Liver (tissue), 9 donors: Measurements from ENCODE around the gene MICAL3. TPM values are rescaled to one million over a fixed set of nuclear protein-coding genes. Genes with fewer than 3 reads are reported as not detected.
A peak's percentile ranks its signal among the peaks of the same experiment; 100 is the strongest.

Source experiments
- DNase-seq: peaks from one replicate; pipeline ENCODE4 v3.0.0-alpha.2; 2017; ENCODE audit warnings: low spot score
- H3K27ac ChIP-seq, 2 donors: one replicate each; pipeline ENCODE4 v1.7.0; 2013; ENCODE audit warnings: inconsistent platforms in 2 of 2, low read length in 2 of 2, control low read depth in 1 of 2, low read depth in 1 of 2, mild to moderate bottlenecking in 1 of 2
- H3K27me3 ChIP-seq, 4 donors: one replicate each; pipeline versions ENCODE4 v1.6.1 to v1.7.0; 2013; ENCODE audit warnings: low read length in 3 of 4, inconsistent platforms in 1 of 4, mild to moderate bottlenecking in 1 of 4, moderate library complexity in 1 of 4; ENCODE audit not compliant: control insufficient read depth in 4 of 4, insufficient read depth in 4 of 4
- H3K36me3 ChIP-seq, 4 donors: one replicate each; pipeline versions ENCODE4 v1.6.1 to v1.7.0; 2013; ENCODE audit warnings: low read length in 3 of 4, mild to moderate bottlenecking in 3 of 4, low read depth in 1 of 4, moderate library complexity in 1 of 4; ENCODE audit not compliant: control insufficient read depth in 4 of 4, insufficient read depth in 3 of 4
- H3K4me1 ChIP-seq, 4 donors: one replicate each; pipeline versions ENCODE4 v1.6.1 to v1.7.0; 2013; ENCODE audit warnings: low read length in 3 of 4, mild to moderate bottlenecking in 3 of 4, moderate library complexity in 1 of 4; ENCODE audit not compliant: control insufficient read depth in 4 of 4, insufficient read depth in 4 of 4
- H3K4me3 ChIP-seq, 3 donors: one replicate each; pipeline versions ENCODE4 v1.6.1 to v1.7.0; 2013; ENCODE audit warnings: low read length in 3 of 3, control low read depth in 1 of 3, low read depth in 1 of 3, mild to moderate bottlenecking in 1 of 3
- H3K9ac ChIP-seq, 2 donors: one replicate each; pipeline ENCODE4 v1.7.0; 2013; ENCODE audit warnings: low read length in 2 of 2, mild to moderate bottlenecking in 2 of 2, moderate library complexity in 2 of 2, control low read depth in 1 of 2, low read depth in 1 of 2
- H3K9me3 ChIP-seq, 4 donors: one replicate each; pipeline versions ENCODE4 v1.6.1 to v1.7.0; 2013; ENCODE audit warnings: low read length in 3 of 4; ENCODE audit not compliant: control insufficient read depth in 4 of 4
- CTCF ChIP-seq: fragments of 150-350 bp; IDR thresholded peaks from 2 replicates; pipeline ENCODE4 v1.5.1; 2017; ENCODE audit warnings: improper control_type of control experiment, low read depth, low read length; ENCODE audit not compliant: missing input control
- EGR1 ChIP-seq, 2 donors: IDR thresholded peaks; 2 replicates each; pipeline ENCODE4 v1.6.1; 2016 to 2018; ENCODE audit warnings: antibody characterized with exemption in 2 of 2, low read depth in 2 of 2
- FOXA1 ChIP-seq: IDR thresholded peaks from 2 replicates; pipeline ENCODE4 v1.6.1; 2016; ENCODE audit warnings: antibody characterized with exemption
- FOXA2 ChIP-seq: IDR thresholded peaks from 2 replicates; pipeline ENCODE4 v1.6.1; 2016; ENCODE audit warnings: antibody characterized with exemption
- GABPA ChIP-seq, 2 donors: IDR thresholded peaks in 1 of 2; conservative IDR thresholded peaks in 1 of 2; 2 replicates each; pipeline ENCODE4 v1.6.1; 2016; ENCODE audit warnings: antibody characterized with exemption in 2 of 2, mild to moderate bottlenecking in 1 of 2, moderate library complexity in 1 of 2
- HNF4G ChIP-seq: IDR thresholded peaks from 2 replicates; pipeline ENCODE4 v1.6.1; 2016; ENCODE audit warnings: antibody characterized with exemption
- JUND ChIP-seq, 2 donors: IDR thresholded peaks; 2 replicates each; pipeline ENCODE4 v1.6.1; 2016; ENCODE audit warnings: antibody characterized with exemption in 2 of 2
- NR2F2 ChIP-seq: IDR thresholded peaks from 2 replicates; pipeline ENCODE4 v1.6.1; 2016; ENCODE audit warnings: antibody characterized with exemption
- RAD21 ChIP-seq, 2 donors: IDR thresholded peaks; 2 replicates each; pipeline ENCODE4 v1.6.1; 2016; ENCODE audit warnings: antibody characterized with exemption in 2 of 2, mild to moderate bottlenecking in 2 of 2
- REST ChIP-seq: IDR thresholded peaks from 2 replicates; pipeline ENCODE4 v1.6.1; 2016; ENCODE audit warnings: antibody characterized with exemption, mild to moderate bottlenecking
- RXRA ChIP-seq, 2 donors: IDR thresholded peaks; 2 replicates each; pipeline ENCODE4 v1.6.1; 2017 to 2018; ENCODE audit warnings: antibody characterized with exemption in 2 of 2, mild to moderate bottlenecking in 1 of 2
- SP1 ChIP-seq: IDR thresholded peaks from 2 replicates; pipeline ENCODE4 v1.6.1; 2018; ENCODE audit warnings: antibody characterized with exemption, mild to moderate bottlenecking
- TAF1 ChIP-seq: conservative IDR thresholded peaks from 2 replicates; pipeline ENCODE4 v1.6.1; 2016; ENCODE audit warnings: antibody characterized with exemption, mild to moderate bottlenecking
- YY1 ChIP-seq: IDR thresholded peaks from 2 replicates; pipeline ENCODE4 v1.6.1; 2016; ENCODE audit warnings: antibody characterized with exemption, mild to moderate bottlenecking
- ZBTB33 ChIP-seq: IDR thresholded peaks from 2 replicates; pipeline ENCODE4 v1.6.1; 2016; ENCODE audit warnings: antibody characterized with exemption
- WGBS: extraction: QIAGEN DNeasy Blood & Tissue Kit; methylation state at CpG from one replicate; pipeline ENCODE4 v1.1.7; 2013; 5-methylcytosine and 5-hydroxymethylcytosine counted together
- polyA plus RNA-seq, 2 donors: library from polyadenylated mRNA; stranded (reverse) in 1 of 2; unstranded in 1 of 2; fragments of 200-250 nt in 1 of 2; fragments of >200 nt in 1 of 2; fragmentation: Nextera tagmentation in 1 of 2; extraction: Ambion mirVana in 1 of 2; gene quantifications; one replicate each; pipeline versions ENCODE4 v1.2.1 to v1.2.3, GENCODE V29; 2013 to 2015
- total RNA-seq, 2 donors: library from RNA; depleted of rRNA; stranded (reverse); fragments of >200 nt; gene quantifications; one replicate each; pipeline ENCODE4 v1.2.3, GENCODE V29; 2014
- TF ChIP-seq, protein P1 (sequence below): IDR thresholded peaks from 2 replicates; pipeline ENCODE4 v1.6.1; 2016; ENCODE audit warnings: antibody characterized with exemption
- TF ChIP-seq, protein P2 (sequence below): IDR thresholded peaks from 2 replicates; pipeline ENCODE4 v1.6.1; 2016; ENCODE audit warnings: antibody characterized with exemption
- donor health status: healthy.
- donor health status: healthy.
- donor health status: healthy.
- donor health status: healthy.
- donor health status: healthy.

The MICAL3 gene
- total and polyA plus RNA-seq, 4 donors: 6.4 to 38.4 (median 23.4) TPM

DNA sequence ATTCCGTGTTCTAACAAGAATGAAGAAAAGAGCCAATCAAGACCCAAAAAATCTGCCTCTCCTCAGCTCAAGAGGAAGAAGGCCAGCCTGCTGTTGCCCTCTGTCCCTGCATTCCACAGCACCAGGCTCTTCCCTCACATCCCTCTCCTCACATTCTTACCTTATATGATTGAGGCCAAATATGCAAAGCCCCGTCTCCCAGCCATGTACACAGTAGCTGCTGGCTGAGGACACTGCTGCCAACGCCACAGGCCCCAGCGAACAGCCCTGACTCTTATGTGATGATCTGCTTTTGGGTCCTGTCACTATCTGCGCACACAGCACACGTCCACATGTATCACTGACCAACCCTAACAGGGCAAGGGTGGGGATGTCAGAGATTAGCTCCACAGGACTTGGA lies 60.2 kb downstream of the MICAL3 start:
- TF ChIP-seq RXRA (IDR thresholded peaks at IDR 0.05): no peak
- no peak for TF ChIP-seq JUND (IDR thresholded peaks at IDR 0.05)
- TF ChIP-seq FOXA2: no peak
- TF ChIP-seq TAF1: no peak
- TF ChIP-seq EGR1 (IDR thresholded peaks at IDR 0.05; ENCODE audit: low read depth in 2 of 2): no peak
- no peak for TF ChIP-seq SP1
- TF ChIP-seq, protein P1, sequence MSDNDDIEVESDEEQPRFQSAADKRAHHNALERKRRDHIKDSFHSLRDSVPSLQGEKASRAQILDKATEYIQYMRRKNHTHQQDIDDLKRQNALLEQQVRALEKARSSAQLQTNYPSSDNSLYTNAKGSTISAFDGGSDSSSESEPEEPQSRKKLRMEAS: no peak
- no peak for TF ChIP-seq CTCF
- TF ChIP-seq ZBTB33: no peak
- TF ChIP-seq, protein P2, sequence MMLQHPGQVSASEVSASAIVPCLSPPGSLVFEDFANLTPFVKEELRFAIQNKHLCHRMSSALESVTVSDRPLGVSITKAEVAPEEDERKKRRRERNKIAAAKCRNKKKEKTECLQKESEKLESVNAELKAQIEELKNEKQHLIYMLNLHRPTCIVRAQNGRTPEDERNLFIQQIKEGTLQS: no peak
- TF ChIP-seq REST: no peak
- TF ChIP-seq YY1: no peak
- TF ChIP-seq NR2F2: no peak
- TF ChIP-seq RAD21 (IDR thresholded peaks at IDR 0.05): no peak
- no peak for TF ChIP-seq HNF4G
- no peak for TF ChIP-seq GABPA (IDR thresholded peaks at IDR 0.05 in 1 of 2, conservative IDR thresholded peaks at IDR 0.05 in 1 of 2)
- H3K4me1 ChIP-seq: peaks cover 0 to 5% (median 0%) of the 10 kb centered on the region in 4 donors
- H3K36me3 ChIP-seq: no peaks in the 10 kb centered on the region
- WGBS: 78% methylated on average over 6 of the region's 6 CpGs
- peak; percentile 71 for DNase-seq
- H3K27me3 ChIP-seq: no peaks in the 10 kb centered on the region
- no peak overlapping the region for H3K27ac ChIP-seq
- no peak overlapping the region for H3K4me3 ChIP-seq
- H3K9me3 ChIP-seq: no peaks in the 10 kb centered on the region
- H3K9ac ChIP-seq: no peak overlapping the region

- Histone ChIP-seq H3K4me3 (no peak overlapping the region), H3K27ac (no peak overlapping the region), H3K4me1 (peaks cover 0 to 5% (median 0%) of the 10 kb centered on the region in 4 donors), H3K27me3 (no peaks in the 10 kb centered on the region), H3K9me3 (no peaks in the 10 kb centered on the region), H3K36me3 (no peaks in the 10 kb centered on the region), H3K9ac (no peak overlapping the region)
- DNase-seq: no peak
- TF ChIP-seq TAF1 (no peak), FOXA1 (no peak), JUND (IDR thresholded peaks at IDR 0.05) (no peak), FOXA2 (no peak), GABPA (IDR thresholded peaks at IDR 0.05 in 1 of 2, conservative IDR thresholded peaks at IDR 0.05 in 1 of 2) (no peak)
- TF ChIP-seq, protein P1: no peak
- TF ChIP-seq, protein P2: no peak
- WGBS: 90% methylated on average over 8 of the region's 8 CpGs
These were observed 61.3 kb downstream of the MICAL3 start for GRCh38 chr22:17963015-17963414.
